Measurements from ENCODE around the gene DLG2.
"Not testable (repeated sequence)": the region's sequence is repeated elsewhere in the genome, so short reads cannot be mapped to it uniquely, and the experiment has no call there.

DLG2 gene

DNA sequence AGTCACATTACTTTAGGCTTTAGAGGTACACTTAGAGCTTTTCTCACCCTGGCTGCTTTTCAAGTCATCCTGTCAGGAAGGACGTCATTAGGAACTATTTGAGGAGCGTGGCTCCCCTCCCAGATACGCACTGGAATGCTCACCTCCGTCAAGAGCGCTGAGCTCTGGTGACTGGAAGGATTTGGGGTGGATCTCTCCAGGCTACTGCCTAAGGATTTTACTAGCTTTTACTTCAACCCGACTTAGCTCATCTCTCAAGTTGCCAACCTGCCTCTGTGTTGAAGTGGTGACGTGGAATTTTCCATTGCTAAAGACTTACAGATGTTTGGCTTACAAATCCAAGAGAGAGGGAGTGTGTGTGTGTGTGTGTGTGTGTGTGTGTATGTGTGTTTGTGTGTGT, 1985.6 kb downstream of the DLG2 start:
- DNase-seq: no peak

DNA sequence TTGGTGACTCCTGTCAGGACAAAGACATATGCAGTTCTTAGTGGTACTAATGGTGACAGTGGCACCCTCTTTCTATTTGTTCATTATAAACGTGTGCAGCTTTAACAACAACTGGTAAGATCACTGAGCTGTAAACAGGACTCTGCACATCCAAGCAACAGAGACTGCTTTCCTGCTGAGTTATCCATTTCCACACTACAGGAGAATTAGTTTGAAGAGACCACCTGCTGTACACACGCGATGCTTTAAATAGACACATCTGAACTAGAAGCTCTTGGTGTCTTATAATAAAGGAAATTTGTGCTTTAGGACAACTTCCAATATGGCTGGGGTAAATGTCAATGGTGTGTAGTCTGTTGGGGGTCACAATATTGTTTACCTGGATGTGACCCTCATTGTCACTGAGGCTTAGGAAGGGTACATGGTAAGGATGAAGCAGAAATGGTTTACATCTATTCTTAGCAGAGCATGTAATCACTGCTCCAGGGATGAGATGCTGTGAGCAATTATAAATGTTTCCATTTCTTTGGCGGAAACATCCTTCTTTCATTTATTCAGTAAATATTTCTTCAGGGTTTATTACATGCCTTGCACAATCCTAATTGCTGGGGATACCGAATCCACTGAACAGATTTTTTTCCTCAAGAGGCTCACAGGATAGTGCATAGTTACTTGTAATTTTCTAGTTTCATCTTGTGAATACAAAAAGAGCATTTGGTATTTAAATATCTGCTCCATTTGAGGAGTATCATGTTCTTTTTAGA, 1987.0 kb downstream of the DLG2 start:
- no peak for DNase-seq

DNA sequence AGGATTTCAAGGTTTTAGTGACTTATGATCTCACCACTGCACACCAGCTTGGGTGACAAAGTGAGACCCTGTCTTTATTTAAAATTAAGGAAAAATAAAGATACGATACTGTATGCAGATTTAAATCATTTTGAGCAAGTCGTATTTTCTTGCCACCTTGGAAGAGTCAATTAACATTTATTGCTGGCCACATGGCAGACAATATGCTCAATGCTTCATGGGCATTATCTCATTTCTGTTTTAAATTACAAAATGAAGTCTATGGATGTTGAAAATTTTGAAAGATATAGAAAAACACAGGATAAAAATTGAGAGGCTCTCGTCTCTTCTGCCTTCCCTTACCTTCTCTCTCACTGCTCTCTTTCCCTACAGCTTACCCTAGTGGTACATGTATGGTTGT, 1992.0 kb downstream of the DLG2 start:
- DNase-seq: no peak

DNA sequence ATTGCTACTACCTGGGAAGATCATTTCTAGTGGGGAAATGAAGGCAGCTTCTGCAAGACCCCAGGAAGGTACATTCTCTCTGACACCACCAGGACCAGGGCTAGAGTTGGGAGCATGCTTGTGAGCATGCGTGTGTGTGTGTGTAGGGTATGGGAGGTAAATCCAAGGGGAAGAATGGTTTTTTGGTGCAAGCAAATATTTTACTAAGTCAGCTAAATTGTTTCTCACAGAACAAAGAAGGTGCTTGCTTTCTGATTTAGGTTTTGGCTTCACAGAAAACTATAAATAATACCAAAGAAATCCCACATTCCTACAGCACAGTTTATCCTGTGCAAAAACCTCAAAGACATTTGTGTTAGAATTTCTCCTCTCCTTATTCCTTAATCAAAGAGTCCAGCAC, 1996.9 kb downstream of the DLG2 start:
- DNase-seq: no peak

DNA sequence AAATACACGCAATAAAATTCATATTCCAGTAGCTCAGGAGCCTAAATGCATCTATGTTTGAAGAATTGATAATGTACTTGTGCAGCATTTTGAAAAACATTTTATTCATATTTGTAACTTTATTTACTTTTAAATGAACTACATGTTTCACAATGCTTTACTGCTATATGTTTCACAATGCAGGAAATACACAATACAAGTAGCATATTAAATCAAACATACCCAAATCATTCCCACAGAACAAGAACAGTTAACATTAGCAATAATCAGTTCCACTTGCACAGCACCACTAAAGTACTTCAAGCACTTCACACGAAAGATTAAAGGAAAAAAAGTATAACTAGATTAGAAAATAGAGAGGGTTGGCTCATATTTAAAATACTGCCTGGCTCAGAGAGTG, 1997.4 kb downstream of the DLG2 start:
- DNase-seq: no peak

DNA sequence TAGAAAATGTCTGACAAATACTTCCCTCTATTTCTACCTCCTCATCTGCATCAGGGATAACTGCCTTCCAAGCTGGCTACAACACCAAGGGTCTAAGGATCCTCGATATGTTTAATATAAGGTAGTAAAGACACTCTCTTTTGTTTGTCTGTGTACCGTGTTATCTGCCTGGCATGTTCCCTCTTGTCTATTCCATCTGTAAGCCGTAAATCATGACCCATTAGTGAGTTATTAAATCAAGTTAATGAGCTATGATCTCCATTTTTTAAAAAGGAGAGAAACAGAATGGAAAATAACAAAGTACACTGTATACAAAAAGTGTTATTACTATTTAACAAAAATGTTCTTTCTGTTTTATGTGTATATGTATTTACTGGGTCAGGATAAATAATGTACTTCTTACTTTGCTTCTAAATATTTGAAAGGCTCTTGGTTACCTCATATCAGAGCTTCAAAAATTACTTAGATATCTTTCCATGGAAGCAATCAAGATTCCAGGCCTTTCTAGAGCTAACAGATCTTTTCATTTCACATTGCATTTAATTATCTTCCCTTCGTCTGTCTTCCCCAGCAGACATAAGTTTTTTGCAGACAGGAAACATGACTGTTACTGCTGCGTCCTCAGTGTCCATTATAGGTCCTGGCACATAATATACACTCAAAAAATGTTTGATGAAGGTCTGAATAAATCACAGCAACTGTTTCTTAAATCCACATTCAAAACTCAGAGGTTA, 1998.4 kb downstream of the DLG2 start:
- no peak for DNase-seq

DNA sequence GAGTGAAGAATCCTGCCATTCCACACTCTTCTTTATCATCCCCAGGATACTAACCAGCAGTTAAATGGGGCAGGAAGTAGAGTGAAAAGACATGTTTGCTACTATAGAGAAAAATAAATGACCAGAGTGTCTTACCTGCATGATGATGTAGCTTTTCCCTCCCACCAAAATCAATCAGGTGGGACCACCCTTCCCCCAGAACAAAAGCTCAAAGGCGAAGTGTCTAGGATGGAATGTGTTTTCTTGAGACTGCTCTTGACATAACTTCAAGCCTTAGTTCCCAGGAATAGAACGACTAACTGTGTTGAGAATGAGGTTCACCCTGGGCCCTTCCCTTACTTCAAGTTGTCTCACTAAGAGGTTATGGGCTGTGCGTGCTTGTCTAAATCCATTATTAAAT, 2001.8 kb downstream of the DLG2 start:
- no peak for DNase-seq

DNA sequence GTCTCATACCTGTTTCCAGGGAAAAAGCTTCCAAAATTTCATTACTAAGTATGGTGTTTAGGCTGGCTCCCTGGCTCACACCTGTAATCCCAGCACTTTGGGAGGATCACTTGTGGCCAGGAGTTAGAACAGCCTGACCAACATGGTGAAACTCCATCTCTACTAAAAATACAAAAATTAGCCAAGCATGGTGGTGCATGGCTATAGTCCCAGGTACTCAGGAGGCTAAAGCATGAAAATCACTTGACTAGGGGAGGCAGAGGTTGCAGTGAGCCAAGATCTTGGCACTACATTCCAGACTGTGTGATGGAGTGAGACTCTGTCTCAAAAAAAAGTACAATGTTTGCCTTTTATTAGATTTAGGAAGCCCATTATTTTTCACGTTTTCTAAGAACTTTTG, 2009.5 kb downstream of the DLG2 start:
- no peak for DNase-seq

DNA sequence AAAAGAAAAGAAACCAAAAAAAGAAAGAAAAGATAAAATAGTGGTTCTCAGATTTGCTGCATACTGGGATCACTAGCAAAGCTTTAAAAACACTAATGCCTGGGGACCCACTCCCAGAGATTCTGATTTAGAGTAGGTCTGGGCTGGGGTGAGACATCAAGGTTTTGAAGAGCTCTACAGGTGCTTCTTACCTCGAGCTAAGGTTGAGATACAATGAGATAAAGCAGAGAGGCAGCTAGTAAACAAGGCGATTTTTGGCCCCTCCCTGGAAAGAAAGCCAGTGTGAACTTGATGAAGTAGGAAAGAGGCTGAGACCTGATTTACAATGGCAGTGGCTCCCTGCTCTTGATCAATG, 2013.4 kb downstream of the DLG2 start:
- DNase-seq: no peak

DNA sequence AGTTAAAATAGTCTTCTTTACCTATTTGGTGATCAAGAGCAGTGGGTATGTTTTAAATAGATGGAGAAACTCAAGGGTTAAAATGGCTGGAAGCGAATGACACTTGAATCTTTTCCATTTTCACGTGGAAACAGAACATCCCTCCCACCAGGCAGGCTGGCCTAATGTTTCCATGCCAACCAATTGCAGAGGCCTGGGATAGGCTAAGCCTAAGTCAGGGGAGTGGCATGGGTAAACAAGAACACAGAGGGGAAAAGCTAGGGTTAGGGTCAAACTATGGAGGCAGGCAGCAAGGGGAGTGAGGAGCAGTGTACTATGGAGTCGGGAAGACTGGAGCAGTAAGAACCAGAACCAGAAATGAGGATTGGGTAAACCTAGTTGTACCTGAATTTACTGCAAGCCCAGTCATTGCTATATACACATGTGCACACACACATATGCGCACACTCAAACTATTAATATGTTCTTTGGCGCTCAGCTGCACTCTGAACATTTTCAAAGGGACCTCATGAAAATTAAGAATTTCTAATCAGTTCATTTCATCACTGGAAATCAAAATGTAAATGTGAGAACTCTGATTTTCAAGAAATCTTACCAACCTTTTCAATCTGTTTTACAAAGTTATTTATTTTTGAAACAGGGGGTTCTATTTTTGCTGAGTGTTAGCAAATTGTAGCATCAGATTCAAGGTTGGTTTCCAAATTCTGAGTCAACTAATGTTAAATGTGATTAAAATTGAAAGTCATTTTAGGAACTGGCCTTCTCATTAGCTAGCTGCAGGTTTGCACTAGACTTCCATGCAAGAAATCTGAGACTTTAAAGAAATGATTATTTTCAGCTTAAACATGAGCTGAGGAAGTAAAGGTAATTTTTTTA, 2014.0 kb downstream of the DLG2 start:
- no peak for DNase-seq

DNA sequence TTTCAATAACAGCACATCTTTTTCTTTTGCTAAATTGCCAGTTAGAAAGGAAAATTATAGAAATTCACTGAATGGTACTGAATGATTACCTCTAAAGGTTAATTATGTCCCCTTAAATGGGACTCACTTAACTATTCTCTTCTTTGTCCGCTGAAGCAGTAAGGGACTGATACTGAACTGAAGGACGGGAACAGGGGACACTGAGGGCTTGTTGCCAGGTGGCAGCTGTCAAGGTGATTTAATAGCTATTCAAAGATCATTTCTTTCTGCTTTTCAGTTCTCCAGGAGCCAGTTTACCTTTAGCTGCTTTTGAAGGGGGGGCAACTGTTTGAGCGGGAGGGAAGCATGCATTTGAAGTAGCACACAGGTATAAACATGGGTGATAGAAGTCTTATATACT, 2015.5 kb downstream of the DLG2 start:
- DNase-seq: no peak

DNA sequence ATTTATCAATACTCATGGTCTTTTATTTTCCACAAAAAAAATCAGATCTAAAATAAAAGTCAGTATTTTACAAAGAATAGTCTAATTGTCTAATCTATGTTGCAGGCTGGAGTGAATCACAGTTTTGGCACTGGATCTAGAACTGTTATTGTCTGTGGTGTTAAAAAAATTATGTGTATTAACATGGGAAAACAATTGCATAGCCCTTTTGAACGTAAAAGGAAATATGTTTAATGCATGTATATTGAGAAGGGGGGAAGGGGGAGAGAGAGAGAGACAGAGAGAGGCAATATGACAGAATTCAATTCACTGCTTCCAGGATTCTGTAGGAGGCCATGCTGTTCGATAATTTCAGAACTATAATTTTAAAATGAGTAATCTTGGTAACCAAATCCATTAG, 2016.1 kb downstream of the DLG2 start:
- no peak for DNase-seq

DNA sequence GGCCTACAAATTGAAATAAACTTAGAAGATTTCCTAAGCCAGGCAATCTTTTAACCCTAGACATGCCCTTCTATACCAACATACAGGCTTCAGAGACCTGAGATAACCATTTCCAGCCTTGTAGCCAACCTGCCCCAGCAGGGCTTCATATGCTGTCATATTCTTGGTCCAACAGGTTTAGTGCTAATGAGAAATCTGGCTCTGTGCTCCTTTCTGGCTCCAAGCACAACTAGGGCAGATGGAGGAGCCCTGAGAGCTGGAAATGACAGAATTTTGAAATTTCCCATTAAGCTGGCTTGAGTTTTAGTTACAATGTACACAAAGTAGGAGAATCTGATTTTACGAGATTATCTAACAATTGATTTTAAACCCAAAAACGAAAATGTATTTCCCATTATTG, 2018.0 kb downstream of the DLG2 start:
- DNase-seq: no peak

DNA sequence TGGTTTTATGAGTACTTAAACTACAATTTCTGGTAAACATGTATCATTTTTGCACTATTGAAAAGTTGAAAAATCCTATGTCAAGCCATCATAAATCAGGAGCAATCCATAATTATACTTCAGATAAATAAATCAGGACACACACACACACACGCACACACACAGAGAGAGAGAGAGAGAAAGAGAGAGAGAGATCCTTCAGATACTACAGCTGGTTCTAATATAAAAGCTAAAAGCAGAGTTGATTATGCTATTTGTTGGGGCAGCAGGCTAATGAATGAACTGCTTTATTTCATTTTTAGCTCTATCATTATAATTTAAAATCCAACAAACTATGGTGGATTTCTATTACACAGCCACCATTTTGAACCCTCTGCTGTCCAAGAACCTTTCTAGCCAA, 2018.6 kb downstream of the DLG2 start:
- DNase-seq: no peak

DNA sequence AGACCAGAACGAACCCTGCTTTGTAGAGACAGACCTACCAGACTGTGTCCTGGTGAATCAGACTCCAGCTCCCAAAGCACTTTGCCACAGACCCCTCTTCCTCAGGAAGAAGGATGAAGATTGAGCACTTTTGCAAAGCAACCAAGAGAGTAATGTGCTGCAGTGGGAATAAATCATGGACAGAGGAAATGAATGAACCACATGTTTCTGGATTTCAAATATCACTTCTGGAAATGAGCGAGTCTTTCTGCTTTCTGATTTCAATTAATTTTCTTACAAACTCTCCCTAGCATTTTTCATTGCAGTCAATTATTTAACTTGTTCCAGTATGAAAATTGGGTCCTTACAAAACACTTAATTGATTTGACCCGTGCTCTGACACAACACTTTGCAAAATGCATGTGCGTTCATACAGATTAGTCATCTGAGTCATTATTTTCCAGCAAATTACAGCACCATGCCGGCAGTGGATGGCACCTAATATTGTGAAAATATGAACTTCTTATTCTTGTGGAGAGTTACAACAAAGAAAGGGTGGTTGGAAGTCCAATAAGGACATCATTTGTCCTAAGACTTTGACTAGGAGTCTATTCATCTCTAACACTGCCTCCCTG, 2025.1 kb downstream of the DLG2 start:
- DNase-seq: no peak

DNA sequence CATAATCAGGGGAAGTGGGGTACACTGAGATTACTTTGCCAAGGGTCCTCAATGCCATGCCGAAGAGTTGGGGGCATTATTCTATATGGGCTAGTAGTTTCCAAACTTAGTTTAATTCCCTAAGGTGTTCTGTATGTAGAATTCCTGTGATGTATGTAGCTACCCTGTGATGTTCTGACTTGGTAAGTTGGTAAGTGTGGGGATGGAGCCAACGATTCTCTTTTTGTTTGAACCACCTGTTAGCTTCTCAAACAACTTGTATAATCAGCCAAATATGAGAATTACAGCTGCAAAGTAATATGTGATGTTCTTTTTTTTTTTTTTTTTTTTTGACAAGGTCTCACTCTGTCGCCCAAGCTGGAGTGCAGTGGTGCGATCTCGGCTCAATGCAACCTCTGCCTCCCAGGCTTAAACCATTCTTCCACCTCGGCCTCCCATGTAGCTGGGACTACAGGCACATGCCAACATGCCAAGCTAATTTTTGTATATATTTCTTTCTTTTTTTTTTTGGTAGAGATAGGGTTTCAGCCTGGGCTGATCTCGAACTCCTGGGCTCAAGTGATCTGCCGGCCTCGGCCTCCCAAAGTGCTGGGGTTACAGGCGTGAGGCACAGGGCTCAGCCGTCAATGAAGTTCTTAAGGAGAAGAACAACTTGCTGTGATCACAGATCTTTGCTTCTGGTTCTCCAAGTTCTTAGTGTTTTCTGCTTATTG, 2025.8 kb downstream of the DLG2 start:
- no peak for DNase-seq

DNA sequence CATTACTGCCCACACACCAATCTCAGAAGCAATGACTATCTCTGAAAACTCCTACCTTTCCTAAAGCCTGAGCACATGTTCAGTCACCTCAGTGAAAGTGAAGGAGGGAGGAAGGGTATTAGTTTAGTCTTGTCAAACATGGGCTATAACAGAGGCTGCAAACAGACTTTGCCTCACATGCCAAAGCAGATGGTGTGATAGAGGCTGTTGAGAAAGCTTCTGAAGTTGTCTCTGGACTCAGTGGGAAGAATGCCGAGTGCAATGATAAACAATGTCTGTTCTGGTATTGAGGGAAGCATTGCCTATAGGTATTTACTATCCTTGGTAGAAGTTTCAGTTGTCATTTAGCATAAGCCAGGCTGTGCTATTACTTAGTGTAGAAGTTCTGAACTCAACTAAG, 2026.5 kb downstream of the DLG2 start:
- no peak for DNase-seq

DNA sequence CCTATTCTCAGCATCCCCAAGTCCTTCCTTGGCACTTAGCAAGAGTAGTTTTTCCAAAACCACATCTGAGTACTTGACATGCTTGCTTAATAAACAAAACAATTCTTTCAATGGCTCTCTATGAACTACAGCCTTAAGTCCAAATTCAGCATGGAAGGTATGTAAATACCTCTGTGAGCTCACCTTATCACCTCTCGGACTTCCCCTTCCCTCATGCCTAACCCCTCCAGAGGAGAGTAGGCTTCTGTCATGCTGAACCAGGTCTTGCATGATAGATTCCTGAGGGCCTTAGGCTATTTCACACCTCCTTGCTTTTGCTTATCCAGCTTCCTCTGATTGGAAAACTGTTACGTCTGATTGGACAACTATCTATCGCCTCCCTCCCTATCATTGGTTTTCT, 2028.1 kb downstream of the DLG2 start:
- DNase-seq: no peak

DNA sequence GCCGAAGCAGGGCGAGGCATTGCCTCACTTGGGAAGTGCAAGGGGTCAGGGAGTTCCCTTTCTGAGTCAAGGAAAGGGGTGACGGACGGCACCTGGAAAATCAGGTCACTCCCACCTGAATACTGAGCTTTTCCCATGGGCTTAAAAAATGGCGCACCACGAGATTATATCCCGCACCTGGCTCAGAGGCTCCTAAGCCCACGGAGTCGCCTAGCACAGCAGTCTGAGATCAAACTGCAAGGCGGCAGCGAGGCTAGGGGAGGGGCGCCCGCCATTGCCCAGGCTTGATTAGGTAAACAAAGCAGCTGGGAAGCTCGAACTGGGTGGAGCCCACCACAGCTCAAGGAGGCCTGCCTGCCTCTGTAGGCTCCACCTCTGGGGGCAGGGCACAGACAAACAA, 2039.3 kb downstream of the DLG2 start:
- DNase-seq: not testable (repeated sequence)

DNA sequence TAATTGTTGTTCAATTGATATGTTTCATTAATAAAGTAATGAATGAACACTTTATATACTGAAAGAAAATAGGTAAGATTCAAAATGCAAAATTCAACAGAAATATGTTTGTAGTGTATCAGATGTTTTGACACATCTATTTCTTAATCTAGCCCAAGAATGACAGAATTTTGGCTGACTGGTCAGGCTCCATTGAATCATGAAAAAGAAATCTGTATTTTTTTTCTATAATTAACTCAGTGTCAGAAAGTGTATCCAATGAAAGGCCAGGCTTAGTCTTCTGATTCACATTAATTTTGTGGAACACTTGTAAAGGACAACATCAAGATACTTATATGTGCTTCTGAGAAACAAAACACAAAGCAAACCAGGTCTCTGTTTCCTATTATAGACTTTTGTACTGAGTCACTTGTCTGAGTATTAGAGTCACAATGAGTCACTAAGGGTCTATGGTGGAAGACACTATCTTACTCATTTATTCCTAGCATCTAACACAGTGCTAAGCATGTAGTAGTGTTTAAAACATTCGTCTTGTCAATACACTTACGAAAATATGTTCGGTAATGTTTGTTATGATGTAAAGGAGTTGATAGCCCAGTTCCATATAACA, 2043.3 kb downstream of the DLG2 start:
- DNase-seq: no peak

DNA sequence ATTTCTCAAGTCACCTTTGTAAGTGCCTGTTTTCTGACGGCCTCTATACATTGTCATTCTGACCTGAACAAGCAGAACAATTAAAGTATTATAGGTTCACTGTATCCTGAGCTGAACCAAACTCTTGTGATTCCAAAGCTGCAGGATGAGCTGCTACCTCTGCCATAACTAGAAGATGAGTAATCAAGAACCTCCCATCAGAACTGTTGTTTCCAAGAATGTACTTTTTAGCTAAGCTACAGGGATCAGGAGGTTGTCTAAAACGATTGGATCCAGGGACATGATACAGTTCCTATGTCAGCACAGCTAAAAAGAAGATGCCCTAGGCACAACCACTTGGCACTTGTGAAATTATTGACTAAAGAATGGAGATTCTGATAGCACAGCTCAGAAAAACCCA, 2052.6 kb downstream of the DLG2 start:
- no peak for DNase-seq
